GM20000 (cell line): ENCODE measurements around the gene GXYLT2.

ENCODE experiments used
- DNase-seq: peaks from one replicate; pipeline ENCODE4 v3.0.0; 2012; ENCODE audit warnings: low spot score
- CTCF ChIP-seq: IDR thresholded peaks from 2 replicates; pipeline ENCODE4 v1.5.1; 2012; ENCODE audit warnings: mild to moderate bottlenecking, control low read depth; ENCODE audit errors: extremely low read depth, missing control alignments

The GXYLT2 gene

DNA sequence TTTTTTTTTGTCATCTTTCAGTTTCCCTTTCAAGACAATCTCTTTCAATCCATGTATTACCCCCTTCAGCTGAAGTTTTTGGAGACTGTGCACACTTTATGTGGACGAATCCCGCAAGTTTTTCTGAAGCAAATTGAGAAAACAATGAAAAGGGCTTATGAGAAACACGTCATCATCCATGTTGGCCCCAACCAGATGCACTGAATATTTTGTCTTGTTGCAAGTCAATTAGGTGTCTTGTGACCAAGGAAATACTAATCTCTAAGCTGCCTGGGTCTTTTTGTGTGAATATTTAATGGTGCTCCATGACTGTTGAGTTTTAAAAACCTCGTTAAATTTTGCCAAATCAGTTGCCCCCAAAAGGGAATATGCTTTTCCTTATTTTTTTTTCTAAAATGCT is 87.1 kb downstream of the GXYLT2 start:
- DNase-seq: no peak
- no peak for TF ChIP-seq CTCF

- no peak for DNase-seq
- no peak for TF ChIP-seq CTCF
Observed at GRCh38 chr3:72976281-72976741, 88.5 kb downstream of the GXYLT2 start.

DNA sequence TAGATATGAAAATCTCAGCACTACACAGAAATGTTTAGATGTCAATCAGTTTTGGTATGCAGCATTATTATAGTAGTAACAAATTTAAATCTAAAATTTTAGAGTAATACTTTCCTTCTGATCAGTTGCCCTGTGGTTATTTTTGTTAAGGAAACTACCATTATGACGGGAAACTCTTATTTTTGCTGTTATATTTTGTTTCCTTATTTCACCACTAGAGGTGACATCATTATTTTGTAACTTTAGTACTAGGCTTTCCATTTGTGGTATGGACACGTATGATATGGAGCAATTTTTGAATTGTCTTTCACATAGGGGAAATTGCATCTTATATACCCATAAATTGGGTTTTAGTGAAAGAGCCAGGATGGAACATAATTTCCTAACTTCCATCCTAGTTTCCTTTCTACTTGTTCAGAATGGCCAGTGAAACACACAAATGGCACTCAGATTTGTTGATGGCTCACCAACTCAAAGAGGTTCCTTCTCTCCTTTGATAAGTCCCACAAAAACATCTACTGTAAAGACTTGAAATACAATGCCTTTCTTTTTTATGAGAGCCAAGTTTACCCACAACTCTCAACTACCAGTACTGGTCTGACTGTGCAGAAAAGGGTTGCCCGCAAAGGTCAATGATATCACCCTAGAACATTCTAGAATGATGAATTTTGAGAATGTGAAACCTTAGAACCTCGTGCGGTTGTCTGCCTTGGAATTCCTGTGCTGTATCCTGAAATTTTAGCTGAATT is 89.4 kb downstream of the GXYLT2 start:
- no peak for TF ChIP-seq CTCF
- no peak for DNase-seq

DNA sequence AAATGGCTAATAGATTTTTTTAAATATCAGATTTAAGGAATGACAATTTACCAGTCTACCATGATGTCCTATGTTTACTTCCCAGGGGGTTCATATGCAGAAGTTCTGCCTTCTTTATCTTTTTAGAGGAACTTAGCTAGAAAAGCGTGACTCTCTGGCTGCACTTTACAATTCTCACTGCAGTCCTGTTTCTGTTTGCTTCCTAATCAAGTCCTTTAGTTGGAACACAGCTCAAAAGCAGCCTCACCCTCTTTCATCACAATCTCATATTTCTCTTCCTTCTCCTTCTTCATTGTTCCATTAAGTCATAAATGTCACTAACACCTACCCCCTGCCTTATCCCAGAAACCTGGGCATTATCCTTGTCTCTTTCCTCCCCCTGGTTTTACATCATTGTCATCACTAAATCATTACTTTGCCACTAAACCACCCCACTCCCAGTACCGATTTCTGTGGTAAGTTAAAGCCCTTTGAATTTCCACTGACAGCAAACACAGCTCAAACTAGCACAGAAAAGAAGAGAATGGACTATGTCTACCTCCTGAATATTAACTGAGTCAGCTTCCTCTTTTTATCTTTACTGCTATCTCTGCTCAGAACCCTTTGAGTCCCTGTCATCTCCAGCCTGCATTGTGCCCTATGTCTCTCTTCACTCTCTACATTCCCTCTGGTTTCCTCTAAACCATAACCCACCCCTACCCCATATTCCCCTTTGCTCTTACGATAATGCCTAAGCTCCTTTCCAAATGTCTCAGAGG is 94.9 kb downstream of the GXYLT2 start:
- no peak for DNase-seq
- TF ChIP-seq CTCF: no peak

DNA sequence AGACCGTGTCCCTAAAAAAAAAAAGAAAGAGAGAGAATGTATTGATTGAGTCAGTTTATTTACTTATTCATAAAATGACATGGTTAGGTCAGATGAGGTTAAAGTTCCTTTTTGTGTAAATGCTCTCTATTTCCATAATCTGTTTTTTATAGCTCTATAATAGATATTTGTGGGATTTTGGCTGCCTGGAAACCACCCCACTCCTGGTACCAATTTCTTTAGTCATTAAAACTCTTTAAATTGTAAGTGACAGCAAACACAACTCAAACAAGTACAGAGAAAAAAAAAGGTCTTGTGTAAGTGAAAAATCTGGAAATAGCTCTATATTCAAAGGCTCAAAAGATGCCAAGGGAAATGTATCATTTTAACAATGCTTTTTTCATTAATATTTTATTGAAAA is 97.7 kb downstream of the GXYLT2 start:
- TF ChIP-seq CTCF: no peak

GRCh38 chr3:72990701-72991395 is 103.0 kb downstream of the GXYLT2 start:
- no peak for DNase-seq
- TF ChIP-seq CTCF: no peak

More for the DNA sequence above, 97.7 kb downstream of the GXYLT2 start:
- DNase-seq: no peak

- no peak for DNase-seq
- no peak for TF ChIP-seq CTCF
Observed at GRCh38 chr3:72991522-72991921, 103.7 kb downstream of the GXYLT2 start.
